Right lobe of liver (tissue), 4 donors: Measurements from ENCODE around the gene SCARF2.

ENCODE experiments used
- POLR2A ChIP-seq: fragments of 450-650 bp; IDR thresholded peaks from one replicate; pipeline ENCODE4 v1.6.1; 2017; ENCODE audit warnings: antibody characterized with exemption, mild to moderate bottlenecking
- TF ChIP-seq, protein P1 (sequence below), 4 donors: fragments of 200-600 bp in 3 of 4; fragments of 450-650 bp in 1 of 4; IDR thresholded peaks; one replicate each; pipeline versions ENCODE4 v1.5.1 to v1.8.0; 2016 to 2022; ENCODE audit warnings: antibody characterized with exemption in 4 of 4, mild to moderate bottlenecking in 2 of 4
- donor health status: DM: no; HTN: no; CAD: no.
- donor health status: DM: no; HTN: no; CAD: no.
- donor health status: DM: no; HTN: yes; CAD: no.

DNA sequence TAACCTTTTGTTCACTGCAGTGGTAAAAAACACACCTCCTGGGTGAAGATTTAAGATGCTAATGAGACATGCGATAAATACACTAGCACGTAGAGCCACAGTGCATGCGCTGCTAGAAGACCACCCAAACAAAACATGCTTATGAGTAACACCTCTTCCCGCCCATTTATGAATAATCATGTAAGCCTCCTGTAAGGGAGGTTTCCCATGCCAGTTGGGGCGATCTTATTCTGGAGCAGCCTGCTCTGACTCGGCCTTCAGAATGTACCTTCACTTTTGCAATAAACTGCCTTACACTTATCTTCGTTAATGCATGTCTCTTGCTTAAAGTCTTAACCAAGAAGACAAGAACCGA, 18.1 kb upstream of the SCARF2 start:
- TF ChIP-seq, protein P1, sequence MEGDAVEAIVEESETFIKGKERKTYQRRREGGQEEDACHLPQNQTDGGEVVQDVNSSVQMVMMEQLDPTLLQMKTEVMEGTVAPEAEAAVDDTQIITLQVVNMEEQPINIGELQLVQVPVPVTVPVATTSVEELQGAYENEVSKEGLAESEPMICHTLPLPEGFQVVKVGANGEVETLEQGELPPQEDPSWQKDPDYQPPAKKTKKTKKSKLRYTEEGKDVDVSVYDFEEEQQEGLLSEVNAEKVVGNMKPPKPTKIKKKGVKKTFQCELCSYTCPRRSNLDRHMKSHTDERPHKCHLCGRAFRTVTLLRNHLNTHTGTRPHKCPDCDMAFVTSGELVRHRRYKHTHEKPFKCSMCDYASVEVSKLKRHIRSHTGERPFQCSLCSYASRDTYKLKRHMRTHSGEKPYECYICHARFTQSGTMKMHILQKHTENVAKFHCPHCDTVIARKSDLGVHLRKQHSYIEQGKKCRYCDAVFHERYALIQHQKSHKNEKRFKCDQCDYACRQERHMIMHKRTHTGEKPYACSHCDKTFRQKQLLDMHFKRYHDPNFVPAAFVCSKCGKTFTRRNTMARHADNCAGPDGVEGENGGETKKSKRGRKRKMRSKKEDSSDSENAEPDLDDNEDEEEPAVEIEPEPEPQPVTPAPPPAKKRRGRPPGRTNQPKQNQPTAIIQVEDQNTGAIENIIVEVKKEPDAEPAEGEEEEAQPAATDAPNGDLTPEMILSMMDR (IDR thresholded peaks at IDR 0.05), result no peak
- TF ChIP-seq POLR2A, result no peak
